ENCODE data around the gene UQCC2.

The UQCC2 gene

DNA sequence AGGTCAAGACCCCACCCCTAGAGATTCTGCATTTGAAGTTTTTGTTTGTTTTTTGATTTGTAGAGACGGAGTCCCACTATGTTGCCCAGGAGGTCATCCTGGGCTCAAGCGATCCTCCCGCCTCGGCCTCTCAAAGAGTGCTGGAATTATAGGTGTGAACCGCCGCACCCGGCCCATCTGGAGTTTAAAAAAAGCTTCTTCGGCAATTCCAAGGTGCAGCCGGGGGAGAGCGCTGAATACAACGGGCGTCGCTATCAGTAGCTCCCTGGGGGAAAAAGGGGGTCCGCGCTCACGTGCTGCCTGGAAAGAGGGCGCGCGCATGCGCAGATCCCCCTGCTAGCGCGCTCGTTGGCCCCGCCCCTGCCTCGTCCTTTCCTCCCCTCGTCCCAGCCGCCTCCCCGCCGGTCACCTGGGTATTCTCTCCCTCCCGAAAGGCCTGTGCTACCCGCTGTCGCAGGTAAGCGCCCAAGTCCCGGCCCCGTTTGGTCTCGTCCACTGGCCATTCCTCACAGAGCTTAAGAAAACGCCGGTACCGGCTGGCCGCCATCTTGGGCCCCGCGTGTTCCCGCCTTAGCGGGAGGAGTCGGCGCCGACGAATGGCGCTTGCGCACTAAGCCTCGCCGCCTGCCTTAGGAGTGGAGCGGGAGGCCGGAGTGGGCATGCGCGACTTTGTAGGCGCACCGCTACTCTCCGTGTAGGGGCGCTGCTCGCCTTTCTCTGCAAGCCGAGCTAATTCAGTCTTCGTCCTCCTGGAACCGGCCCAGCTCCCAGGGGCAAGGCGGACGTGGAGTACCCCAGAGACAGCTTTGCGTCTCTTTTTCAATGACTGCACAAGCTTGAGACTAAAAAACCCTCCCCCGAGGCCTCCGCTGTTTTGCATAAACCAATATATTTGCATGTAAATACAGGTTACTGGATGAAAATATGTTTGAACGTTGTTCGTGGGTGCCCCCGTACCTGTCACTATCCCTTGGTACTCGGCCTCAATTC, at the start of gene UQCC2:
Gene UQCC2, minus strand, starts transcription at position 561 of the 990 bp plus-strand sequence. Its CDS starts 14 bp downstream, at position 547.
- DNase-seq (ENCODE audit: low read depth in 2 of 3, low spot score in 2 of 3), result peak; percentile 91 to 95 (median 94)

GRCh38 chr6:33759887-33760629, 48.6 kb upstream of the UQCC2 start:
- no peak for DNase-seq (ENCODE audit: low read depth in 2 of 3, low spot score in 2 of 3)

DNA sequence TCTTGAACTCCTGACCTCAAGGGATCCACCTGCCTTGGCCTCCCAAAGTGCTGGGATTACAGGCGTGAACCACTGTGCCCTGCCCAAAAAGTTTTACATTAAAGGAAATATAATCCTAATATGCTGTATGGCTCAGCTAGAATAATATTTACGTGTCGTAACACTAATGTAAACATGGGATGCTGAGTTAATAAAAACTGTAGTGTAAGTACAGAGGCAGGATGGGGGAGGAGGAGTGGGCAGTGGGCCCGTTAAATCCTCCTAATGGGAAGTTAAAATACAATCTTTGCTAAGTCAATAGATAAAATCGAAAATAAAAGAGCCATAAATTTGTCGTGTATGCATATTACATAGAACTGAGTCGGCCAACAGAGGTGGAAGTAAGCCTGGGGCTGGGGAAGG, 47.3 kb upstream of the UQCC2 start:
- no peak for DNase-seq (ENCODE audit: low read depth in 2 of 3, low spot score in 2 of 3)

GRCh38 chr6:33757906-33758305, 46.4 kb upstream of the UQCC2 start:
- no peak for DNase-seq (ENCODE audit: low read depth in 2 of 3, low spot score in 2 of 3)

DNA sequence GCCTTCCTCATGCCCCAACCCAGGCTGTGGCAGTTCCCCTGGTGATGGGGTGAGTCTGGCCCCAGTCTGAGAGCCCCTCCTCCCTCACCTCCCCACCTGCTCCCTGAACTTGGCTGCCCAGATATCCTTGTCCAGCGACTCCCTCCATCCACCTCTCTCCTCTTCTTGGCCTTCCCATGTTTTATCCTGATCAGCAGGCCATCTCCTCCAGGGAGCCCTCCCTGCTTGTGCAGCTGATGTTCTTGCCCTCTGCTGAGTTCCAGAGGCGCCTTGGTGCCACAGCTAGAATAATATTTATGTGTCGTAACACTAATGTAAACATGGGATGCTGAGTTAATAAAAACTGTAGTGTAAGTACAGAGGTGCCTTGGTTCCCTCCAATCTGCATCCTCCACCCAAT, 45.6 kb upstream of the UQCC2 start:
- no peak for DNase-seq (ENCODE audit: low read depth in 2 of 3, low spot score in 2 of 3)

- no peak for DNase-seq (ENCODE audit: low read depth in 2 of 3, low spot score in 2 of 3)
These were observed 44.9 kb upstream of the UQCC2 start for GRCh38 chr6:33756211-33756954.

- no peak for DNase-seq (ENCODE audit: low read depth in 2 of 3, low spot score in 2 of 3)
These were observed 43.8 kb upstream of the UQCC2 start for GRCh38 chr6:33755070-33755869.

- no peak for DNase-seq (ENCODE audit: low read depth in 2 of 3, low spot score in 2 of 3)
These were observed 42.7 kb upstream of the UQCC2 start for GRCh38 chr6:33754222-33754621.

- DNase-seq (ENCODE audit: low read depth in 2 of 3, low spot score in 2 of 3), result no peak
These were observed 41.1 kb upstream of the UQCC2 start for GRCh38 chr6:33752646-33753015.

- DNase-seq (ENCODE audit: low read depth in 2 of 3, low spot score in 2 of 3), result no peak
These were observed 40.5 kb upstream of the UQCC2 start for GRCh38 chr6:33751771-33752645.

DNA sequence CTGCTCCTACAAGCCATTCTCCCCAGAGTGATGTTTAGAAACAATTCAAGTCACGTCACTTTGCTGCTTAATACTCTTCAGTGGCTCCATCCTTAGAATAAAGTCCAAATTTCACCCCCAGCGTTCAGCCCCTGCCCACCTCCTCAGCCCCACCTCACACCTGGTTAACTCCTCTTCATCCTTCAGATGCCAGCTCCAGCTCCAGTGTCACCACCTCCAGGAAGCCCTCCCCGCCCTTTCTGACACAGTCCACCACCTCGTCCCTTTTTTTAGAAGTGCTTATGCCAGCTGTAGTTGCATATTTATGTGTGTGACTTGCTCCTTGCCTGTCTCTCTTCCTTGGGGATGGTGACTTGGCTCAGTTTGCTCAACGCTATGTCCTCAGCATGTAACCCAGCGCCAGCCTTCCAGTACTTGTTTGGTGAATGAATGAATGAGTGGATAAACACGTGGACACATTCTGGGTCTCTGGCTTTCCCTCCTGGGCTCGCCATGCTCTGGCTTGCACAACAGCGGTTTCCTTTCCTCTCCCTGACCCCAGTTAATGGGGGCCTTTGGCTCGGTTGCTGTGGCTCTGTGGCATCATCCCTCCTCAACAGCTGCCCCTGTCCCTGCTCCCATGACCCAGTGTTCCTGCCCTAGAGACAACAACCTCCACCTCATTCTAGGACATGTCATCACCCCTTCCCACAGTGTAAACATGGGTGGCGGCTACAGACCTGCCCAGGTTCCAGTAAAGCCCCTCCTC, 38.9 kb upstream of the UQCC2 start:
- no peak for DNase-seq (ENCODE audit: low read depth in 2 of 3, low spot score in 2 of 3)

DNA sequence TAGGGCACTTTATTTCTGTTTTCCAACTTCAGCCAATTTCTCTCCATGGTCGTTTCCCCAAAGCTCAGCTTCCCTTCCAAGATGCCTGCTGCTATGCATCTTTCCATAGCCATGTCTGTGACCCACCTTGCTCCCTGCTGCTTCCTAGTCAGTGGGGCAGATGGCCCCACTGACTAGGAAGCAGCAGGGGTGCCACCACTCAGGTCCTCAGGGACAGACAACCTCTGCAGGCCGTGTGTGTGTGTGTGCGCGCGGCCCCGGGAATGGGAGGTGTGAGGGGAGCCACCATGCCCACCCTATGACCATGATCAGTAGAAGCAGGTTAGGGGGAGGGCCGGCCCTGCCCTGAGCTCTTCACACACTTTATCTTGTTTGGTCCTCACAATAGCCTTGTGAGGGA, 37.9 kb upstream of the UQCC2 start:
- no peak for DNase-seq (ENCODE audit: low read depth in 2 of 3, low spot score in 2 of 3)

GRCh38 chr6:33748841-33749240, 37.3 kb upstream of the UQCC2 start:
- no peak for DNase-seq (ENCODE audit: low read depth in 2 of 3, low spot score in 2 of 3)

GRCh38 chr6:33747823-33748222, 36.3 kb upstream of the UQCC2 start:
- DNase-seq (ENCODE audit: low read depth in 2 of 3, low spot score in 2 of 3), result no peak

- no peak for DNase-seq (ENCODE audit: low read depth in 2 of 3, low spot score in 2 of 3)
These were observed 35.2 kb upstream of the UQCC2 start, which contains the start of gene IP6K3 for GRCh38 chr6:33746651-33747100. TSS of gene IP6K3 (minus strand) at chr6:33746905. CDS start at chr6:33735476, 11,429 bp downstream.

- no peak for DNase-seq (ENCODE audit: low read depth in 2 of 3, low spot score in 2 of 3)
These were observed 34.6 kb upstream of the UQCC2 start for GRCh38 chr6:33746036-33746600.

- no peak for DNase-seq (ENCODE audit: low read depth in 2 of 3, low spot score in 2 of 3)
These were observed 34.0 kb upstream of the UQCC2 start for GRCh38 chr6:33745548-33745947.

DNA sequence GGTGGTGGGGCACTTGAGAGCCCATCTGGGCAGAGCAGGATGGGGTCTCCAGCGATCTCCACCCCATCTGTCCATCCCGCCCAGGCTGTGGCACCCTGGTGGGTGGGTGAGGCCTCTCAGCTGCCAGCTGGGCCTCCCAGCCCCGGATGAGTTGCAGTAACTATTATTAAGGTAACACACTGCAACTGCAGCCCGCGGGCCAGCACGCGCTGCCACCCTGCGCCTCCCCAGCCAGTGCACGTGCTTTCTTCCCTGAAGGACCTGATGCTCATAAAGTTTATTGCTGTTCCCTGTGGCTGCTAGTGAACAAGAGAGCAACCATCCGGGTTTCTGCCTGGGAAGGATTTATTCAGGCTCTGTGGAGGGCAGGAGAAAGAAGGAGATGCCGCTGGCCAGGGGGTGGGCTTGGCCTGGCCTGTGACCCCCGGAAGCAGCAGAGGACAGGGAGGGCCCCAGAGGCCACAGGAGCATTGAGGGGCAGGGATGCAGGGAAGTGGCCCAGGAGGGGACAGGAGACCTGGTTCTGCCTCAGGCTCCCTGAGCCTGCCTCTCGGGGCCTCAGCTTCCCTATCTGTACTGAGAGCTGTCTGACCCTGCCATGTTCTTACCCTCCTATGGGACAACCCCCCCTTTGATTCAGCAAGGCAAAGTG, 33.5 kb upstream of the UQCC2 start:
- DNase-seq (ENCODE audit: low read depth in 2 of 3, low spot score in 2 of 3), result no peak
